NB4 (cell line): Measurements from ENCODE around the gene RER1.

Experiments
- DNase-seq: peaks from one replicate; pipeline ENCODE4 v3.0.0; 2010; ENCODE audit warnings: low read depth
- H3K4me3 ChIP-seq: one replicate; pipeline ENCODE4 v1.5.1; 2011; ENCODE audit warnings: mild to moderate bottlenecking, low read depth, low read length, moderate library complexity
- MYC ChIP-seq: IDR thresholded peaks from 2 replicates; pipeline ENCODE4 v1.6.1; 2011; ENCODE audit warnings: low read depth, low read length
- POLR2A ChIP-seq: IDR thresholded peaks from 2 replicates; pipeline ENCODE4 v1.6.1; 2011; ENCODE audit warnings: mild to moderate bottlenecking; ENCODE audit not compliant: insufficient read length; ENCODE audit errors: extremely low read depth
- TF ChIP-seq, protein P1 (sequence below): IDR thresholded peaks from 2 replicates; pipeline ENCODE4 v1.6.1; 2011; ENCODE audit warnings: low read depth, low read length
- TF ChIP-seq, protein P2 (sequence below): IDR thresholded peaks from one replicate; pipeline ENCODE4 v1.5.1; 2012; ENCODE audit warnings: low read depth, low read length

RER1 gene

DNA sequence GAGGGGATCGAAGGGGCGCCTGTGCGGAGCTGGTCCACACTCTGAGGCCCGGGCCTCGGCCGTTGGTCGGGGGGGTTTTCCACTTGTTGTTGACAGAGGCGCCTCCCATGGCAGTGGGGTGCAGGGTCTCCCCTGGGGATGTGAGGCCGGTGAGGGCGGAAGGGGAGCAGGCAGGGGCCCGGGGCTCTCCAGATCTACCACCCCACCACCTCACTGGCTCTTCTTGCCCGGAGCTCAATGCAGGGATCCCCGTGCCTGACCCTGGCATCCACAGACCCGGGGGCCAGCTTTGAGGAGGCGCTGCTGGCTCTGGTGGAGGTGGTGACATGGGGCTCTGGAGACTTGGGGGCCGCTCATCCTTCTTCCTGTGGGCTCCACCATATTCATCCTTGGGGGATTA lies 27.8 kb downstream of the RER1 start:
- DNase-seq: no peak
- no peak overlapping the region for H3K4me3 ChIP-seq

DNA sequence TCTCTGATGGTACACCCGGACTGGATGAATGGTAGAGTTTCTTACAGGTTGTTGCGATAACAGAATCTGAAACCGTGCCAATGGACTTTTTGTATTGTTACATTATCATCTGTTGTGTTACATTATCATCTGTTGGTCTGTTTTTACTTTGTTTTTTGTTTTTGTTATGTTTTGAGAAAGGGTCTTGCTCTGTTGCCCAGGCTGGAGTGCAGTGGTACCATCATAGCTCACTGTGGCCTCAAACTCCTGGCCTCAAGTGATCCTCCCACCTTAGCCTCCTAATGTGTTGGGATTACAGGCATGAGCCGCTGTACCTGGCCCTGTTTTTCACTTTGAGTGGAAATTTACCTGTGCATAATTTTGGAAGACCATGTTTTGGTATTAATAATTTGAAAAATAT lies 30.9 kb downstream of the RER1 start:
- DNase-seq: no peak
- TF ChIP-seq MYC (no peak), POLR2A (no peak)
- TF ChIP-seq, protein P1, sequence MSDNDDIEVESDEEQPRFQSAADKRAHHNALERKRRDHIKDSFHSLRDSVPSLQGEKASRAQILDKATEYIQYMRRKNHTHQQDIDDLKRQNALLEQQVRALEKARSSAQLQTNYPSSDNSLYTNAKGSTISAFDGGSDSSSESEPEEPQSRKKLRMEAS: no peak
- TF ChIP-seq, protein P2, sequence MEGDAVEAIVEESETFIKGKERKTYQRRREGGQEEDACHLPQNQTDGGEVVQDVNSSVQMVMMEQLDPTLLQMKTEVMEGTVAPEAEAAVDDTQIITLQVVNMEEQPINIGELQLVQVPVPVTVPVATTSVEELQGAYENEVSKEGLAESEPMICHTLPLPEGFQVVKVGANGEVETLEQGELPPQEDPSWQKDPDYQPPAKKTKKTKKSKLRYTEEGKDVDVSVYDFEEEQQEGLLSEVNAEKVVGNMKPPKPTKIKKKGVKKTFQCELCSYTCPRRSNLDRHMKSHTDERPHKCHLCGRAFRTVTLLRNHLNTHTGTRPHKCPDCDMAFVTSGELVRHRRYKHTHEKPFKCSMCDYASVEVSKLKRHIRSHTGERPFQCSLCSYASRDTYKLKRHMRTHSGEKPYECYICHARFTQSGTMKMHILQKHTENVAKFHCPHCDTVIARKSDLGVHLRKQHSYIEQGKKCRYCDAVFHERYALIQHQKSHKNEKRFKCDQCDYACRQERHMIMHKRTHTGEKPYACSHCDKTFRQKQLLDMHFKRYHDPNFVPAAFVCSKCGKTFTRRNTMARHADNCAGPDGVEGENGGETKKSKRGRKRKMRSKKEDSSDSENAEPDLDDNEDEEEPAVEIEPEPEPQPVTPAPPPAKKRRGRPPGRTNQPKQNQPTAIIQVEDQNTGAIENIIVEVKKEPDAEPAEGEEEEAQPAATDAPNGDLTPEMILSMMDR: no peak
- H3K4me3 ChIP-seq: no peak overlapping the region

More for the DNA sequence above, 27.8 kb downstream of the RER1 start:
- TF ChIP-seq MYC: no peak
- TF ChIP-seq, protein P1: no peak
- TF ChIP-seq, protein P2: no peak

DNA sequence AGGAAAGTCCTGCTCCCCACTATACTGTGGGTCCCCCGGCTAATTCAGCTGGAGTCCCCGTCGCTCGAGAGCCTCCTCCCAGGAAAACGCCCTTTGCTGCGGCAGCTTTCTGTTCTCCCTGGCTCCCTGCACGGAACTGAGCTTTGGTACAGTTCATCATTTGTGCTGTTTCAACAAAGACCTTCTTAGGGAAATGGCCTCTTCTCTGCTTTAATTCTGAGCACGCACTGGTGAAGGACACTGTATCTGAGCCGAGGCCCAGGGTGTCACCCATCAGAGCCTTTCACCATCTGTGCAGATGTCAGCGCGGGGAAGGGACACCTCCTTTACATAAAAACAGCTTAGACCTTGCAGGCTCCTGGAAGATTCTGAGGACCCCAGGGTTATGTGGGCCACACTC lies 34.3 kb downstream of the RER1 start:
- no peak overlapping the region for H3K4me3 ChIP-seq
- TF ChIP-seq, protein P2: no peak
- no peak for TF ChIP-seq POLR2A
- DNase-seq: no peak

DNA sequence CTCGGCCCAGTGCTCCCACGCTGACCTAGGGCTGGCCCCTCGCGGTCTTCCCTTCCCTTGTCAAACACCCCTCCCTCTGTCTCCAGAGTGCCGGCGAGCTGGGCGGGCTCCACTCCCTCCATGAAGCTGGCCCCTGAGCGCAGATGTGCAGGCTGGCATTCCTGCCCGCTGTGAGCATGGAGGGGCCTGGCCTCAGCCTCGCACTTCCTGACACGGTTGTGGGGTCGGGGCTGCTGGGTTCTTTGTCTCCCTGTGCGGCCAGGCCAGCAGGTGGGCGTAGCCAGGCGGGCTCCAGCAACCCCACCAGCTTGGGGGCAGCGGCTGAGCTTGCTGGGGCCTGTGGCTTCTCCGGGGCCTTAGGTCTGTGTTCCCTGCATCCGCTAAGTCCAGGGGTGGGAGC lies 34.9 kb downstream of the RER1 start:
- TF ChIP-seq POLR2A (no peak), MYC (no peak)
- TF ChIP-seq, protein P1: no peak
- TF ChIP-seq, protein P2: no peak
- H3K4me3 ChIP-seq: no peak overlapping the region
- no peak for DNase-seq

DNA sequence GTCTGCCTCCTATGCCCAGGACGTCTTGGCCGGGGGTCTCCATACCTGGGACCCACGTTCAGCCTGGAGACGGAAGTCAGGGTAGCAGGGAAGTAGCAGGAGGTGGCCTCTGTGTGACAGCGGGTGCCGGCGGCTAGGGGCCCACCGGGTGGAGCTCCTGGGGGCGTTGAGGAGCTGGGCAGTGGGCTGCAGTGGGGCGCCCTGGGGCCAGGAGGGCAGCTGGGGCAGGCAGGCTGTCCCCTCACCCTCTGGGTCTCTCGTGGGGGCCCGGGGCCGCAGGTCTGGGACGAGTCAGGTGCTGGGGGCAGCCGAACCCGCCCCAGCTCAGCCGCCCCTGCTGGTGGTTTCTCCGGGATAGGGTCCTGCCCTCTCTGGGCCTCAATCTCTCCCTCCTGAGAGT lies 35.4 kb downstream of the RER1 start:
- TF ChIP-seq, protein P2: no peak
- no peak for DNase-seq

DNA sequence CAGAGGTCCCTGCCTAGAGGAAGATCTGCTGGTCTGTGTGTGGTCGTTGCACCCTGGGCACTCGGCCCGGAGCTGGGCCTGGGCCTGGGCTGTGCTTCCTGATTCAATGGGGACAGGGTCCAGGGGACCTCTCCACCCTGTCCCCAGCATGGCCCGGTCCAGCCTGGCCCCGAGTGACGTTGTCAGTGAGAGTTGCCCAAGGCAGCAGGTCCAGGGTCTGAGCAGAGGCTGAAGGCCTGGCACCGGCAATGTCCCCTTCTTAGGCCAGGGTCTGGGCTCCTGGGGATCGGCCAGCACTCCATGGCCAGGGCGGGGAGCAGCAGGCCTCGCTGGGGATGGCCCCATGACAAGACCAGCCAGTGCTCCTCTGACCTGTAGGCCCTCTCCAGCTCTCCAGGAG lies 36.3 kb downstream of the RER1 start:
- DNase-seq: no peak
- TF ChIP-seq, protein P2: no peak
- TF ChIP-seq, protein P1: no peak
- no peak for TF ChIP-seq POLR2A
- no peak for TF ChIP-seq MYC
- no peak overlapping the region for H3K4me3 ChIP-seq

More for the DNA sequence above, 35.4 kb downstream of the RER1 start:
- H3K4me3 ChIP-seq: no peak overlapping the region
